HG03135 (cell line): ENCODE data around the gene HELZ.

ENCODE experiments used
- ATAC-seq: cut with Tn5 transposase; IDR thresholded peaks from one replicate; pipeline ENCODE4 v1.9.1; 2021; ENCODE audit warnings: mild to moderate bottlenecking, moderate library complexity; ENCODE audit not compliant: unreplicated experiment

The HELZ gene

GRCh38 chr17:67088639-67089038, 156.4 kb downstream of the HELZ start:
- no peak for ATAC-seq

DNA sequence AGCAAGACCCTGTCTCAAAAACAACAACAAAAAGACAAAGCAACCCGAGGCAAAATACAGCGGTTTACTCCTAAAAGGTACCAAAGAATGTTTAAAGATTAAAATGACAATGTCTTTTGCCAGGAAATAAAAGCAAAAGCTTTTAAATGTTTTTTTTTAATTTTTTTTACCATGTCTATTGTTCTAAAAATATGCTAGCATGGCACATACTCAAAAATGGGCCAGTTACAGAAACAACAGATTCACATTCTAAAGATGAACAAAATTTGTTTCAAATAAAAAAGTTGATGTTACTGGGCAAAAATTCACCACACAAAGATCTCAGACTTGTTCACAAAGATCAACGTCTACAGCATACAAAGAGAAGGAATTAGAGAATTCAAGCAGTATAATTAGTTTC, 159.6 kb downstream of the HELZ start:
- no peak for ATAC-seq

- peak; percentile 74 for ATAC-seq
These were observed 162.9 kb downstream of the HELZ start for GRCh38 chr17:67082107-67082506.

GRCh38 chr17:67080804-67081203, 164.2 kb downstream of the HELZ start:
- no peak for ATAC-seq

DNA sequence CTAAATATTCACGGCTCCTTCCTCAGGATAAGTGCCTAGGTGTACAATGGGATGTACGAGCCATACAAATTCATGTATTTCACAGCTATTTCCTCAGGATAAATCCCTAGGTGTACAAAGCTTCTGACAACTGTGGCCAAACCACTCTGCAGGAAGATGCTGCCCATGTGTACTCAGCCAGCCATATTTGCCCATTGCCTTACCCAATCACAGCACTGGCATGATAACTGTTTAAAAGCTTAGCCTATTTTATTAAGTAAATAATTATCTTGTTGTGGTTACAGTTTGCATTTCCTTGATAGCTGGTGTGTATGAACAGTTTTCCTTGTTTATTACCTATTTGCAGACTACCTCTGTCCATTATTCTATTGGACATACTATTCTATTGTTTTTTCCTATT, 165.5 kb downstream of the HELZ start:
- no peak for ATAC-seq

- ATAC-seq, result no peak
These were observed 166.7 kb downstream of the HELZ start for GRCh38 chr17:67078292-67078691.

DNA sequence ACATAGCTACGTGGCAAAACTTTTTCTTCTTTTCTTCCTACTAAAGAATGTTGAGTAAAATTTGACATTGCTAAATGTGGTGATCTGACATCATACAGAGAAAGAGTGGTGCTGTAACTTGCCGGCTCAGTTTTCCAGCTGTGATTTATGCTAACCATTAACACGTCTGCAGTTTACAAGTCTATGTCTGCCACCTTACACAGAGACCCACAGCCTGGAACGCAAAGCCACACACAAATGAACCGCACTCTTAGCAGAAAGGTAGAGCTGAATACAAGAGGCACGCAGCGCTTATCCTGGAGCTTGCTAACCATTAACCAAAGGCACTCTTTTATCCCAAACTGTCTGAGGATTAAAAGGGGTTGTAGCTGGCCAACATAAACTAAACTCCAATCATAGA, 168.7 kb downstream of the HELZ start:
- no peak for ATAC-seq

DNA sequence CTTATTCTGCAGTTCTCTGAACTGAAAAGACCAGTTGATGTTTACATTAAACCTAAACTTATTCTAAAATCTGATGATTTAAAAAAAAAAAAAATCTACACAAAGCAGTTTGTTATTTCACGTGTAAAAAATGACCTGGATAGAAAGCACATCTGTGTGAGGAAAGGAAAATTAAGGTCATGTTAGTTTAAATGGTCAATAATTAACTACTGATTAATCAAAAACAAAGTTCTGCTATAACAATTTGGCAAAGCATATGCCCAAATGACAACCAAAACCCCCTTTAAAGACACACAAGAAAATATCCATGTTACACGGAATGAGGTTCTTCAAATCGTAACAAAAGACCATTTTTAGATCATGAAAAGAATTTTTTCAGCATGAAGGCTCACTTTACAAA, 170.2 kb downstream of the HELZ start:
- no peak for ATAC-seq

- ATAC-seq, result no peak
These were observed 172.1 kb downstream of the HELZ start for GRCh38 chr17:67072885-67073284.

DNA sequence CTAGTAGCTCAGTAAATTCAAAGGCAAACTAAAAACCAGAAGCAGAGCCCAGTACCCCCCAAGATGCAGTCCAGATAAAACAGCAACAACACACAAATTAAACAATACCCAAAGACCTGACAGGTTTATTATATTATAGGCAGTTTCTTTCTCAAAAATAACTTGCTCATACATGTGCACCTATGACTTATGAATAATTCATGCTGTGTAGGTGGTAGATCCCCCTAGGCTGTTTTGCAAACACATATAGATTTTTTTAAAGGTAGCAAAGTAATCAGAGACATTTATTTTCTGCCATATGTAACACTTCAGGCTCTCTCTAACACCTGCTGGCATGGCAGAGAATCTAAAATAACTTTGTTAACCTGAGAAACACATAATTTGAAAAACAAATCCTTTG, 173.4 kb downstream of the HELZ start:
- ATAC-seq, result no peak

DNA sequence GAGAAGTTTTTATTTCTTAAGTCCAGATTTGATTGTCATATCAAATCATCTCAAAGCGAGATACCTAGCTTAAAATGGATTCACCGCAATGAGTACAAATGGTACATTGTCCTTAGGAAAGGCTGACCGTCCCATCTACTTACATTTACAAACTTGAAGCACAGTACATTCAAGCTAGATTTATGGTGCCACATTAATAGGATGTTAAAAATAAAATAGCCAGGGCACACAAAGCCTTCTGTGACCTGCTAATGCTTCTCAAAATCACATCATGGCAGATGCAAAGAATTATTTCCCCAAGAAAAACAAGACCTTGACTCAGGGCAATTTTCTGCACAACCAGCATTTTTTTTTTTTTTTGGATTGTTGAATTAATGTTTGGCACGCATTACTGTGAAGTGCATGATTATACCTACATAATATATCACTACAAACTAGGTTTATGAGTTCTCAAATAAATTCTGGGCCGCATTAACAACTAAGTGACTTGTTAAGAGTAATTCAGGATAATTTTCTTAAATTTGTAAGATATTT, 175.3 kb downstream of the HELZ start:
- ATAC-seq, result no peak

GRCh38 chr17:67068999-67069398, 176.0 kb downstream of the HELZ start:
- no peak for ATAC-seq

DNA sequence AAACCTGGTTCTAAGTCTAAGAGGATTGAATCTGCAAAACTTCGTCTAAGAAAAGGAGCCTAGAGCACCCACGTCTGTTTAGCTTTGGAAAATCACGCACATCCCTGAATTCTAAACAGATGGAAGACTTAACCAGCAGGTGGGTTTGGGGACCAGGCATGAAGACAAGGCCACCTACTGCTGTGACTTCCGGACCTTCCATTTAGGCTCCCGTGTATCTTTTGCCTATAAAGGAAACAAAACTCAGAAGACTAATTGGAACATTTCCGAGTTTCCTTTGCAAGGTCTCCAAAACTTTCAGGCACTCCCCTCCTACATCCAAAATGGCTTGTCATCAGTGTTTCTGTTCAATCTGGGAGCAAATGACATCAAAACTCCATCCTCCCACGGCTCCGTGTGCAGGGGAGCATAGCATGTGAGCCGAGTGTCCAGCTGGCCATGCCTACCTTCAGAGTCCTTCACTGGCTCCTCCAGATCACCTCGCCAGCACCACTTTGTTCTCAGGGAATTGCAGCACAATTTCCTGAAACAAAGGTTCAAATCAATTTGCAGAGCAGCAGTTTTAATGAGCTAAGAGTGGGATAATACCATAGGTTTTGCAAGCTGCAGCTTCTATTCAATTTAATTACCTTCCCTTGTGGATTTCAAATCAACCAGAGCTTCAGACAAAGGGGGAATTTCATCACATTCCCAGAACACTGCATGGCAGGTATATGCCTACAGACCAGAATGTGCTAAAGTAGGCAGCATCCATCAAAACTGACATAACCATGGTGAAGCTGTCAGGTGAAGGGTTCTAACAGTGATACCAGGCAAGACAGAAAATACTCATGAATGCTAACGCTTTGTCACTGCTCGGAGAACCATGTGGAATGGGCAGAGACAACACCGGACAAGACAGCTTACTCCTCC, 177.2 kb downstream of the HELZ start:
- no peak for ATAC-seq

GRCh38 chr17:67066717-67067116, 178.3 kb downstream of the HELZ start:
- no peak for ATAC-seq

DNA sequence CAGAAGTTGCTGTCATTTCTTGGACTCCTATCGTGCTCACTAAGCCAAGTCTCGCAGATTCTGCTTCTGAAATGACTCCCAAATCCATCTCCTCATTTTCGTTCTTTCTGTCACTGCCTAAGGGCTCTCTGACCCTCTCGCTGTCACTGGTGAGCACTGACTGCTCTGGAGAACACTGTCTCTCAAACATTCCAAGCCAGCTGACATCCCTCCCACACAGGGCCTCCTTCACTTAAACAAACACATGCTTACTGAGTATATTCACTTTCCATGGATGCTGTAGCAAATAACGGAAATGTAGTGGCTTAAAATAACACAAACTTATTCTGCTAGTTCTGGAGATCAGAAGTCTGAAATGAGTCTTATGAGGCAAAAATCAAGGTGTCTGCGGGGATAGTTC, 181.9 kb downstream of the HELZ start:
- ATAC-seq, result no peak

- no peak for ATAC-seq
These were observed 185.6 kb downstream of the HELZ start for GRCh38 chr17:67059372-67059771.

- ATAC-seq, result no peak
These were observed 187.0 kb downstream of the HELZ start for GRCh38 chr17:67058036-67058435.

- ATAC-seq, result no peak
These were observed 188.1 kb downstream of the HELZ start for GRCh38 chr17:67056746-67057490.

- no peak for ATAC-seq
These were observed 188.9 kb downstream of the HELZ start for GRCh38 chr17:67055811-67056745.

GRCh38 chr17:67055041-67055443, 190.0 kb downstream of the HELZ start:
- ATAC-seq, result no peak

DNA sequence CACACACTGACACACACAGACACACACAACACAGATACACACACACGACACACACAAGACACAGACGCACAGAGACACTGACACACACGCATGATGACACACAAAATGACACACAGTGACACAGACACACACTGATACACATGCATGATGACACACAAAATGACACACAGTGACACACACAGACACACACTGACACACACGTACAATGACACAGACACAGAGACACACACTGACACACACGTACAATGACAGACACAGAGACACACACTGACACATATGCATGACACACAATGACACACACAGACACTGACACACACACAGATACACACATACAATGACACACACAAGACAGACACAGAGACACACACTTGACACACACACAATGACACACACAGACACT, 190.4 kb downstream of the HELZ start:
- ATAC-seq, result no peak
